Dendritic cell treated with granulocyte-macrophage colony-stimulating factor and Interleukin-4, amounts not matched to agents 40 ng/mL and 50 ng/mL, for 4 days (primary cell): ENCODE data around the gene MC1R.

Experiments
- H3K27ac Mint-ChIP-seq: one replicate; pipeline ENCODE4 v1.8.0; 2022; ENCODE audit warnings: mild to moderate bottlenecking, mixed read lengths
- H3K27me3 Mint-ChIP-seq: one replicate; pipeline ENCODE4 v1.8.0; 2022; ENCODE audit warnings: mild to moderate bottlenecking, mixed read lengths
- H3K36me3 Mint-ChIP-seq: one replicate; pipeline ENCODE4 v1.8.0; 2022; ENCODE audit warnings: low read depth, mixed read lengths
- H3K4me1 Mint-ChIP-seq: one replicate; pipeline ENCODE4 v1.8.0; 2022; ENCODE audit warnings: low read depth, mixed read lengths
- H3K4me3 Mint-ChIP-seq: one replicate; pipeline ENCODE4 v1.8.0; 2022; ENCODE audit warnings: mild to moderate bottlenecking, moderate library complexity, mixed read lengths
- H3K9me3 Mint-ChIP-seq: one replicate; pipeline ENCODE4 v1.8.0; 2022; ENCODE audit warnings: mixed read lengths
- intact Hi-C: fragments of 100-400 bp; cut with micrococcal nuclease; formaldehyde crosslinking; loops from one replicate; pipeline ENCODE4 v1.15.0; 2022

MC1R gene

DNA sequence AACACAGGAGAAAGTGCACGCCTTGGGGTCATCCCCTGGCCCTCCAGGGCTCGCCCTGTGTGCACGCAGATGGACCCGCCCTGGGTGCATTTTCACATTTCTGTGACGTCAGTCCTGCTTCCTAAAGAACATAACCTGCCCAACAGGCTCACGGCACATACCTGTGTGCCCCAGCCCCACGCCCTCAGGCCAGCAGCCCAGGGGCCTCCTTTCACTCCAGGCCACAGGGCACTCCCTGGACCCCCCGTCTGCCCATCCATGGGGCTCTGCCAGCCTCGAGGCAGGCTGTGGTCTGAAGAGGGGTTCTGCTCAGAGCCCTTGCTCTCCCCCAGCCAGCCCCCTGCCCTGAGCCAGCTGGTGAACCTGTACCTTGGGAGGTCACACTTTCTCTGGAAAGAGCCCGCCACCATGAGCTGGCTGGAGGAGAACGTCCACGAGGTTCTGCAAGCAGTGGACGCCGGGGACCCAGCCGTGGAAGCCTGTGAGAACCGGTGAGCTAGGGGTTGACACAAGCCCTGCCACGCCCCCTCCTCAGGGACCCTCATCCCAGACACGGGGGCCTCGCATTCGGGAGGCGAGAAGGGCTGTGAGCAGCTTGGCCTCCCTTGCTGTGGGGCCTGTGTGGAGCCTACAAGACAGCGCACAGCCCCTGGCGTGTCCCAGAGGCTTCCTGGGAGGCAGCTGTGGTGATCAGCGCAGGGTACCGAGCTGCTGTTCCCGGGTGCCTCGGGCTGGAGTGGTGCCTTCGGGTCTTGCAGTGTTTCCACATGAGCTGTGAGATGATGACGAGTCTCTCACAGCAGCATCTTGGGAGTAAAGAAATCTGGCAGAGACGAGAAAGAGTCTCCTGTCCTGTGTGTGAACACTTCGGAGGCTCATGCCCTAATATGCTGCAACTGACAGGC lies 13.8 kb upstream of the MC1R start:
- Mint-ChIP-seq H3K36me3 (peaks cover 90% of the 10 kb centered on the region), H3K27me3 (no peaks in the 10 kb centered on the region), H3K27ac (no peak overlapping the region), H3K9me3 (no peaks in the 10 kb centered on the region), H3K4me1 (peaks cover 5% of the 10 kb centered on the region), H3K4me3 (no peak overlapping the region)
- intact Hi-C loops: no loop called here

DNA sequence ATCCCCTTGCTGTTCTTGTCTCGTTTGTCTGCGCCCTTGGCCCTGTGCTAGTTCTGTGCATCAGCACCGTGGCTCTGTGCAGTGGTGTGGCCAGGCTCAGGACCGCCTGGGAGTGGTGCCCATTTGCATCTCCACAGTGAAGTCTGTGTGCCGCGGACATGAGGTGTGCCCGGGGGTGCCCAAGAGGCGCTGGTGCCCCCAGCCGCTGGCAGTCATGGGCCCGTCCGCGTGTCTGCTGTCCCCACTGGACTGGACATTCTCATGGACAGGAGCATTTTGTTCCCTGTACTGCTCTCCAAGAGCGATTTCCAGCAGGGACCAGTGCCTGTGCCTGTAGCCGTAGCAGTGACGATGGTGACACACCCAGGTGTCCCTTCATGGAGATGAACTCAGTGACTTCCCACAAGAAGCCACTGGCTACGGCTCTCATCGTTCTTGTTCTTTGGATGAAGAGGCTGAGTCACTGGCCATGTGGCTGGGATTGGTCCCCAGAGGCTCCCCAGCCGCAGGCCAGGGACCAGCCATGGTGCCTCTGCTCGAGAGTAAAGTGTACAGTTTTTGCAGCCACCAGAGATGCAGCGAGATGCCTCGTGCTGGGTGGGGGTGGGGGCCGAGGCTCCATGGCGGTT lies 13.0 kb upstream of the MC1R start:
- intact Hi-C loops: no loop called here
- no peaks in the 10 kb centered on the region for H3K27me3 Mint-ChIP-seq
- no peaks in the 10 kb centered on the region for H3K9me3 Mint-ChIP-seq
- H3K27ac Mint-ChIP-seq: no peak overlapping the region
- peaks cover 90% of the 10 kb centered on the region for H3K36me3 Mint-ChIP-seq
- H3K4me3 Mint-ChIP-seq: peak overlapping the region; percentile 30
- H3K4me1 Mint-ChIP-seq: peaks cover 11% of the 10 kb centered on the region

DNA sequence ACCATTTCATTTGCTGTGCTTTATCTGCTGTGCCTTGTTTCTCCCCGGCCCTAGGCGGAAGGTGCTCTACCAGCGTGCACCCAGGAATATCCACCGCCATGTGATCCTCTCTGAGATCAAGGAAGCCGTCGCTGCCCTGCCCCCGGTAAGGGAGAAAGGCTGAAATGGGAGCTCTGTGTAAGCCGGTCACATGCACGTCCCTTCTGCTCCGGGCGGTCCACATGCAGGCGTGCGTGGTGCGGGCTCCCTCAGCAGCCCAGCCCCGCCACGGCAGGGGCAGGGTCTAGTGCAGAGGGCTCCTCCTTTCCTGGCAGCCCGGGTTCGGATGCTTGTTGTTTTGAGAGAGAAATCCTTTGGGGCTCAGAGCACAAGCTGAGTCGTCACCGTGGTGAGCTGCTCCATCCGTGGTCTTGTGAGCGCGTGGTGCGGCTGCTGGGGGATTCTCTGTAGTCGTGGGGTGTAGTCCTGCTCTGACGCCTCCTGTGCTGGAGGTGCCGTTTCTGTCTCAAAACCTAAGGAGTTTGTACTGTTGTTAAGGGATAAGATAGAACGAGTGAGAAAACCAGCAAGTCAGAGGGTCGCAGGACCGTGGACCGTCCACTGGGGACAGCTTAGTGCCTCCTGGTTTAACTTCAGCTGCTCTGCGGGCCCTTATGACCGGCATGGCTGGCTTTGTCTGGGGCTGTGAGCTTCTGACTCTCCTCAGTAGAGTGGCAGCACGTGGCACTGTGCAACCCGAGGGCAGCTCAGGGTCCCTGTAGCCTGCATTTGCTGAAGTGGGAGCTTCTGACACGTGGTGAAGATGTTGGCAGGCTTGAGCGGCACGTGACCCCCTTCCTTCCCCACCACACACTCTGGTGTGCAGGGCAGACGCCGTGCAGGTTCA lies 12.3 kb upstream of the MC1R start:
- Mint-ChIP-seq H3K4me3 (no peak overlapping the region), H3K27me3 (no peaks in the 10 kb centered on the region), H3K9me3 (no peaks in the 10 kb centered on the region), H3K36me3 (peaks cover 90% of the 10 kb centered on the region), H3K4me1 (peaks cover 11% of the 10 kb centered on the region), H3K27ac (no peak overlapping the region)
- intact Hi-C loops: no loop called here

DNA sequence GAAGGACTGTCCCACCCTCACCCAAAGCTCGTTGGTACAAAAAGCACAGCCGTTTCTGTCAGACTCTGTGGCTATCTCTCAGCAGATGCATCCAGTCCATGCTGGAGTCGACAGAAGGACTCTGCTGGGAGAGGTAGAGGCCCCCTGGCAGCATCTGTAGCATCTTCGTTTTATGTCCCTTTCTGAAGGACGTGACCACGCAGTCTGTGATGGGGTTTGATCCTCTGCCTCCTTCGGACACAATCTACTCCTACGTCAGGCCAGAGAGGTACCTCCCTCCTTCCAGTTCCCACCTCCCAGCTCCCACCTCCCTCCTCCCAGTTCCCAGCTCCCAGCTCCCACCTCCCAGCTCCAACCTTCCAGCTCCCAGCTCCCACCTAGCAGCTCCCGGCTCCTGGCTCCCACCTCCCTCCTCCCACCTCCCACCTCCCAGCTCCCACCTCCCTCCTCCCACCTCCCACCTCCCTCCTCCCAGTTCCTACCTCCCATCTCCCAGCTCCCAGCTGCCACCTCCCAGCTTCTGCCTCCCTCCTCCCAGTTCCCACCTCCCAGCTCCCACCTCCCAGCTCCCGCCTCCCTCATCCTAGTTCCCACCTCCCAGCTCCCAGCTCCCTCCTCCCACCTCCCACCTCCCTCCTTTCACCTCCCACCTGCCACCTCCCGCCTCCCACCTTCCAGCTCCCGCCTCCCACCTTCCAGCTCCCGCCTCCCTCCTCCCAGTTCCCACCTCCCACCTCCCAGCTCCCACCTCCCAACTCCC lies 11.4 kb upstream of the MC1R start:
- H3K27me3 Mint-ChIP-seq: no peaks in the 10 kb centered on the region
- H3K27ac Mint-ChIP-seq: no peak overlapping the region
- intact Hi-C loops: no loop called here
- H3K36me3 Mint-ChIP-seq: peaks cover 98% of the 10 kb centered on the region
- H3K9me3 Mint-ChIP-seq: no peaks in the 10 kb centered on the region
- peaks cover 15% of the 10 kb centered on the region for H3K4me1 Mint-ChIP-seq
- H3K4me3 Mint-ChIP-seq: no peak overlapping the region

DNA sequence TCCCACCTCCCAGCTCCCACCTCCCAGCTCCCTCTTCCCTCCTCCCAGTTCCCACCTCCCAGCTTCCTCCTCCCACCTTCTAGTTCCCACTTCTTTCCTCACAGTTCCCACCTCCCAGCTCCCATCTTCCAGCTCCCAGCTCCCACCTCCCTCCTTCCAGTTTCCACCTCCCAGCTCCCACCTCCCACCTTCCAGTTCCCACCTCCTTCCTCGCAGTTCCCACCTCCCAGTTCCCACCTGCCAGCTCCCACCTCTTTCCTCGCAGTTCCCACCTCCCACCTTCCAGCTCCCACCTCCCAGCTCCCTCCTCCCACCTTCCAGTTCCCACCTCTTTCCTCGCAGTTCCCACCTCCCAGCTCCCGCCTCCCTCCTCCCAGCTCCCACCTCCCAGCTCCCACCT lies 10.4 kb upstream of the MC1R start:
- Mint-ChIP-seq H3K27me3 (no peaks in the 10 kb centered on the region), H3K9me3 (no peaks in the 10 kb centered on the region), H3K4me3 (no peak overlapping the region), H3K4me1 (peaks cover 19% of the 10 kb centered on the region), H3K36me3 (peaks cover 100% of the 10 kb centered on the region), H3K27ac (no peak overlapping the region)
- intact Hi-C loops: no loop called here

DNA sequence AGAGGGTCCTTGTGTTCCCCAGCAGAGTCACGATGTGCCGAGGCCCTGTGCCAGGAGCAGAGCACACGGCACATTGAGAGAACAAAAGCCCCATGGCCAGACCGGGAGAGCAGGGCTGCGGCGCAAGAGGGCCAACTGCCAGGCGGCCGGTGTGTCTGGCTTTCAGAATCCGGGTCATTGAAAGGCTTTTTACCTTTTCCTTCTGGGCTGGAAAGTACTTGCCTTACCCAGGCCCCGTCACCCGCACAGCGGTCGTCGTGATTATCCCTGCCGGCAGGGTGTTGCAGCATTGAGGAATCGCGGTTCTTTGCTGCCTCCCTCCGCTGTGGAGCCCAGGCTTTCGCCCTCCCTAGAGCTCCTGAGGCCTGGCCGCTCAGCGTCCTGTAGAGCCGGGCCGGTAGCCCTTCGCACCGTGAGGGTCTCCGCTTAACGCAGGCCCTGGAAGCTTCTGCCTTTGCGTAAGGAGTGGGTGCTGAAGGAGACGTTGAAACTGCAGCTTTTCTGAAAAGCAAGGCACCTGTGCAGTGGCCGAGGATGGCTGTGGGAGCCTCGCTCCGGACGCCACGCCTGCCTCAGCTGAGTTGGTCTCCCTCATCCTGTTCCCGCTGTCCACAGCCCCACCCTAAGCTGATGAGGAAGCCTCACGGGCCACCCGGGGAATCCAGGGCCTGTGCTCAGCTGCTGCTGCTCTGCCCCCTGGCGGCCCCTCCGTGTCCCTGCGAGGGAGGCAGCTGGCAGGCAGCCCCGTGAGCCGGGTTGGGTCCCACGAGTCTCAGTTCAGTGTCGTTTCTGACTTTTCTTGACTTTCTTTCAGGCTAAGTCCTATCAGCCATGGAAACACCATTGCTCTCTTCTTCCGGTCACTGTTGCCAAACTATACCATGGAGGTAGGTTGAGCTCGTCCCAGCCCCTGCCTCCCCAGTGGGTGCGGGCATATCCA lies 8.6 kb upstream of the MC1R start:
- intact Hi-C loops: no loop called here
- Mint-ChIP-seq H3K27me3 (no peaks in the 10 kb centered on the region), H3K4me3 (no peak overlapping the region), H3K27ac (peak overlapping the region; percentile 30), H3K4me1 (peaks cover 19% of the 10 kb centered on the region), H3K36me3 (peaks cover 86% of the 10 kb centered on the region), H3K9me3 (no peaks in the 10 kb centered on the region)

DNA sequence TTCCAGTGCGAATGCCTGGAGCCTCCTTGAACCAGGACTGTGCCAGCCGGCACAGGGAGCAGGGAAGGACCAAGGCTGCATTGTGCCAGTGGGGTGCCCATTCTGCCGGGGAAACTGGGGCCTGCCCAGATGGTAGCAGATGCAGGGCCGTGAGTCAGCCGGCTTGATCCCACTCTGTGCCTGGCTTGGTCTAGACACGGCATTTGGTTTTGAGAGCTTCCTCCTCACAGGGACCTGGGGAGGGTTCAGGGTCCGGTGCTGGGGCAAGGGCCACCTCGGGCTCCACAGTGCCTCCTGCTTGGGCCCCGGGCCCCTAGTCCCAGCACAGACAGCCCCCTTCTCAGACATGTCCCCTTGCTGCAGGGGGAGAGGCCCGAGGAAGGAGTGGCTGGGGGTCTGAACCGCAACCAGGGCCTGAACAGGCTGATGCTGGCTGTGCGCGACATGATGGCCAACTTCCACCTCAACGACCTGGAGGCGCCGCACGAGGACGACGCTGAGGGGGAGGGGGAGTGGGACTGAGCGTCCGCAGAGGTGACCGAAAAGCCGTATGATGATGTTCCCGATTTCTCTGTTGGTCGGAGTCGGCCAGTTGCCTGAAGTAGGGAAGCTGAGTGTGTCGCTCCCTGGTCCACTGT lies 7.8 kb upstream of the MC1R start:
- Mint-ChIP-seq H3K27ac (no peak overlapping the region), H3K4me3 (no peak overlapping the region), H3K9me3 (no peaks in the 10 kb centered on the region), H3K36me3 (peaks cover 78% of the 10 kb centered on the region), H3K4me1 (peaks cover 19% of the 10 kb centered on the region), H3K27me3 (no peaks in the 10 kb centered on the region)
- intact Hi-C loops: no loop called here

DNA sequence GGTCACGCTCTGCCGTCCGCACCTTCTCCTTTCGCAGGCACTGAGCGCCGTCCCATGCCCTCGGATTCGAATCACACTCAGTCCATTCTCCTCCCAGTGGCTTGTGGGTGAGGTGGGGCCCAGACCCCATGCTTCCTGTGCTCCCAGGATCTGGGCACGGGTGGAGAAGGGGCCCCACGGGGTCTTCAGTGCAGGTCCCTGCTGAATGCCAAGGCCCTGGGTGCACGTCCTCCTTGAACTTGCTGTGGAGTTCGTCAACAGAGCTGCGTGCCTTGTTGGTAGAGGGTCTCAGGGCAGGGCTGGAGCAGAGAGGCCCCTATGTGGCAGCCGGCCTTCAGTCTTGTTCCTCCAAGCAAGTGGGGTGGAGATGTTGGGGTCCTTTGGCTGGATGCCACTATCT lies 7.3 kb upstream of the MC1R start:
- no peak overlapping the region for H3K4me3 Mint-ChIP-seq
- intact Hi-C loops: no loop called here
- no peaks in the 10 kb centered on the region for H3K9me3 Mint-ChIP-seq
- peaks cover 72% of the 10 kb centered on the region for H3K36me3 Mint-ChIP-seq
- peaks cover 19% of the 10 kb centered on the region for H3K4me1 Mint-ChIP-seq
- no peak overlapping the region for H3K27ac Mint-ChIP-seq
- H3K27me3 Mint-ChIP-seq: peaks cover 3% of the 10 kb centered on the region

DNA sequence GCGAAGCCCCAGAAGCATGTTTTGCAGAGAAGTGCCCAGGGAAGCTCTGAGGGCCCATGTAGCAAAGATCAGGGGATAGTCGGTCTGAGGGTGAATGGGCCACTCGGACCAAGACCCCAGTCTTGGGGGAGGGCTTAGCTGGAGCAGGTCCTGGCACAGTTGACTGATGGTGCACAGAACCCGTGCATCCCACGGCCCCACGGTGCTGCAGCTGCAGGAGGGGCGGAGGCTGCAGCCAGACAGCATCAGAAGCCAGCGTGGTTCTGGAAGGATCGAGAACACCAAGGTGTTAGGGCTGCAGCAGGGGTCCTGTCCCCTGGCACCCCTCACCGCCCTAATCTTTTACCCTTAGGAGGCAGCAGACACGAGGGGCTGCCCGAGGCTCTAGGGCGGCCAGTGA lies 6.5 kb upstream of the MC1R start:
- Mint-ChIP-seq H3K27ac (no peak overlapping the region), H3K27me3 (peaks cover 3% of the 10 kb centered on the region)
- intact Hi-C loops: no loop called here

DNA sequence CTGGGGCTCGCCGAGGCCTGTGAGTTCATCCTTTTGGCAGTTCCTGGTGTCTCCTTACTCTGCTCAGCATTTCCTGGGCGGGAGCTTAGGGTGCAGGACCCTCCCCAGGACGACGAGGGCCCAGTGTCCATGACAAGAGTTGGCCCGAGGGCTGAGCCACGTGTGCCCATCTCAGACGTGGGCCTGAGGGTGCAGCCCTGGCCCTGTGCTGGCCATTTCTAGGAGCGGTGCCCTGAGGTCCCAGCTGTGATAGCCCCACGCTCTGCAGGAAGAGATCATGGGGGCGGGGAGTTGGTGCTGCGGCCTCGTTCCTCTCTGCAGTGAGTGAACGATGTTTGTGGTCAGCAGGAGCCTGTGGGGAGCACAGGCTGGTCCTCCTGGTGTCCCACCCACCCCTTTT lies 6.0 kb upstream of the MC1R start:
- intact Hi-C loops: no loop called here
- Mint-ChIP-seq H3K4me1 (peaks cover 22% of the 10 kb centered on the region), H3K4me3 (no peak overlapping the region), H3K36me3 (peaks cover 60% of the 10 kb centered on the region), H3K9me3 (no peaks in the 10 kb centered on the region), H3K27ac (no peak overlapping the region), H3K27me3 (peaks cover 3% of the 10 kb centered on the region)

More for the DNA sequence above, 6.5 kb upstream of the MC1R start:
- peaks cover 65% of the 10 kb centered on the region for H3K36me3 Mint-ChIP-seq
- H3K4me3 Mint-ChIP-seq: no peak overlapping the region
- peaks cover 19% of the 10 kb centered on the region for H3K4me1 Mint-ChIP-seq
- H3K9me3 Mint-ChIP-seq: no peaks in the 10 kb centered on the region

DNA sequence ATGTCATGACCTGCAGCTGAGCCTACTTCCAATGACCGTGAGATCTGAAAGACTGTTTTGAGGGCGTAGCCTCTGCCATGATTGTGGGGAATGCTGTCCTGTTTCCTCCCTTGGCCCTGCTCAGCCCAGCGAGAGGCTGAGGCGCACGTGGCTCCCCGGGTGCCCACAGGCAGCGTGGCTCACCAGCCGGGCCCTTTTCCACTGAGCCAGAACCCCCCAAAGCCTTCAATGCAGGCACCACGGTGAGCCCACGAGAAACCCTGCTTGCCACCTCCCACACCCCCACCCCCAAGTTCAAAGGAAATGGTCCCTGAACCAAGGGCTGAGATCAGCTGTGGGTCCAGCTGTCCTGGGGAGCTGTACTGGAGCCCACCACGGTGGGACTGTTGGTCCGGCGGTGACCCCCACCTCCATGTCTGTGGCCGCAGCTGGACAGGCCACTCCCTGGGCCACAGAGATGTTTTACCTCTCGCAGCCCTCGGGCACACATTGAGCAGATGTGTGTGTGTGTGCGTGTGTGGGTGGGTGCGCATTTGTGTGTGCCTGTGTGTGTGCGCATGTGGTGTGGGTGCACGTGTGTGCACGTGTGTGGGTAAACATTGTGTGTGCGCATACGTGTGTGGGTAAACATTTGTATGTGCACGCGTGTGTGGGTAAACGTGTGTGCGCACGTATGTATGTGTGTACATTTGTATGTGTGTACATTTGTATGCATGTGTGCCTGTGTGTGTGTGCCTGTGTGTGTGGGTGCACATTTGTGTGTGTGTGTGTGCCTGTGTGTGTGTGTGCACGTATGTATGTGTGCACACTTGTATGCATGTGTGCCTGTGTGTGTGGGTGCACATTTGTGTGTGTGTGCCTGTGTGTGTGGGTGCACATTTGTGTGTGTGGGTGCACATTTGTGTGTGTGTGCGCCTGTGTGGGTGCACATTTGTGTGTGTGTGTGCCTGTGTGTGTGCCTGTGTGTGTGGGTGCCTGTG lies 5.0 kb upstream of the MC1R start:
- Mint-ChIP-seq H3K4me3 (no peak overlapping the region), H3K27ac (no peak overlapping the region), H3K27me3 (peaks cover 12% of the 10 kb centered on the region), H3K9me3 (no peaks in the 10 kb centered on the region), H3K4me1 (peaks cover 32% of the 10 kb centered on the region), H3K36me3 (peaks cover 49% of the 10 kb centered on the region)
- intact Hi-C loops: no loop called here
